Left lobe of liver (tissue), 2 donors: ENCODE measurements around the gene LEAP2. TPM values are rescaled to one million over a fixed set of nuclear protein-coding genes. Genes with fewer than 3 reads are reported as not detected.

Experiments
- ATAC-seq: fragments of 200-7000 bp; cut with Tn5 transposase; one replicate; pipeline ENCODE4 v1.9.1; 2020; ENCODE audit warnings: mild to moderate bottlenecking, moderate library complexity
- DNase-seq: peaks from one replicate; pipeline ENCODE4 v3.0.0-alpha.2; 2020; ENCODE audit warnings: low spot score
- total RNA-seq: library from RNA; stranded (reverse); gene quantifications from one replicate; pipeline ENCODE4 v1.2.1, GENCODE V29; 2021
- donor health status: DM: no; HTN: no; CAD: no; lungs with moderate emphysema.
- donor health status: DM: no; HTN: yes; CAD: no.

LEAP2 gene
- total RNA-seq, 1 donor from 2014 or later = 168 TPM

- ATAC-seq (peak; percentile 14), DNase-seq (no peak)
These were observed 2.7 kb downstream of the LEAP2 start for GRCh38 chr5:132876020-132876759.

GRCh38 chr5:132877466-132877865, 4.0 kb downstream of the LEAP2 start:
- DNase-seq (no peak), ATAC-seq (no peak)

- peak; percentile 27 for ATAC-seq
These were observed 4.5 kb downstream of the LEAP2 start for GRCh38 chr5:132877938-132878337.

GRCh38 chr5:132883261-132883834, 9.9 kb downstream of the LEAP2 start:
- no peak for DNase-seq
- ATAC-seq = peak; percentile 80

More at GRCh38 chr5:132877938-132878337, 4.5 kb downstream of the LEAP2 start:
- DNase-seq = no peak

- ATAC-seq (no peak), DNase-seq (no peak)
These were observed 11.1 kb downstream of the LEAP2 start for GRCh38 chr5:132884548-132884947.

- ATAC-seq (peak; percentile 38), DNase-seq (no peak)
These were observed 12.8 kb downstream of the LEAP2 start for GRCh38 chr5:132886064-132886823.

GRCh38 chr5:132887283-132887682, 13.8 kb downstream of the LEAP2 start:
- ATAC-seq (peak; percentile 22), DNase-seq (no peak)

- ATAC-seq (no peak), DNase-seq (no peak)
These were observed 16.0 kb downstream of the LEAP2 start for GRCh38 chr5:132889501-132889900.

GRCh38 chr5:132890817-132891216, 17.3 kb downstream of the LEAP2 start:
- DNase-seq (no peak), ATAC-seq (no peak)

- ATAC-seq (no peak), DNase-seq (no peak)
These were observed 22.3 kb downstream of the LEAP2 start for GRCh38 chr5:132895719-132896305.

GRCh38 chr5:132896685-132897084, 23.2 kb downstream of the LEAP2 start:
- ATAC-seq (peak; percentile 16), DNase-seq (no peak)

GRCh38 chr5:132898094-132898493, 24.6 kb downstream of the LEAP2 start:
- ATAC-seq (peak; percentile 15), DNase-seq (no peak)

GRCh38 chr5:132901036-132901435, 27.6 kb downstream of the LEAP2 start:
- no peak for ATAC-seq

GRCh38 chr5:132901730-132902129, 28.3 kb downstream of the LEAP2 start:
- ATAC-seq (no peak), DNase-seq (no peak)

More at GRCh38 chr5:132901036-132901435, 27.6 kb downstream of the LEAP2 start:
- DNase-seq = no peak

- ATAC-seq (peak; percentile 83), DNase-seq (no peak)
These were observed 32.5 kb downstream of the LEAP2 start for GRCh38 chr5:132905938-132906337.

- no peak for DNase-seq
- ATAC-seq = peak; percentile 9
These were observed 33.7 kb downstream of the LEAP2 start for GRCh38 chr5:132907161-132907560.

GRCh38 chr5:132909702-132910101, 36.2 kb downstream of the LEAP2 start:
- DNase-seq (no peak), ATAC-seq (no peak)

GRCh38 chr5:132915681-132916080, 42.2 kb downstream of the LEAP2 start:
- DNase-seq (no peak), ATAC-seq (no peak)

- DNase-seq = no peak
- no peak for ATAC-seq
These were observed 42.6 kb downstream of the LEAP2 start for GRCh38 chr5:132916086-132916485.
